HG02798 (cell line): ENCODE measurements around the gene NMS.
"Not testable (repeated sequence)": the region's sequence is repeated elsewhere in the genome, so short reads cannot be mapped to it uniquely, and the experiment has no call there.

Source experiments
- ATAC-seq: cut with Tn5 transposase; IDR thresholded peaks from one replicate; pipeline ENCODE4 v1.9.1; 2021; ENCODE audit warnings: mild to moderate bottlenecking; ENCODE audit not compliant: unreplicated experiment, poor library complexity

Gene NMS

GRCh38 chr2:100470182-100470581 is at the start of gene NMS:
Gene NMS, plus strand, starts transcription at chr2:100470482. Its CDS starts 7 bp downstream, at chr2:100470489.
- ATAC-seq, result no peak

- no peak for ATAC-seq
Measured at GRCh38 chr2:100422320-100423055, 47.8 kb upstream of the NMS start.

GRCh38 chr2:100423631-100424030 is 46.7 kb upstream of the NMS start:
- ATAC-seq, result no peak

GRCh38 chr2:100424277-100424875 is 45.9 kb upstream of the NMS start:
- ATAC-seq, result no peak

- ATAC-seq, result no peak
Measured at GRCh38 chr2:100425107-100425506, 45.2 kb upstream of the NMS start.

GRCh38 chr2:100425573-100426383 is 44.5 kb upstream of the NMS start:
- ATAC-seq, result no peak

- ATAC-seq, result no peak
Measured at GRCh38 chr2:100426384-100426720, 43.9 kb upstream of the NMS start.

GRCh38 chr2:100427111-100427510 is 43.2 kb upstream of the NMS start:
- no peak for ATAC-seq

- ATAC-seq, result peak; percentile 61
Measured at GRCh38 chr2:100427627-100428258, 42.5 kb upstream of the NMS start.

GRCh38 chr2:100429726-100430125 is 40.6 kb upstream of the NMS start:
- ATAC-seq, result no peak

GRCh38 chr2:100437751-100438150 is 32.5 kb upstream of the NMS start:
- ATAC-seq, result no peak

GRCh38 chr2:100446696-100447095 is 23.6 kb upstream of the NMS start:
- ATAC-seq, result no peak

- ATAC-seq, result no peak
Measured at GRCh38 chr2:100451092-100451491, 19.2 kb upstream of the NMS start.

- no peak for ATAC-seq
Measured at GRCh38 chr2:100451734-100452133, 18.5 kb upstream of the NMS start.

GRCh38 chr2:100453853-100454252 is 16.4 kb upstream of the NMS start:
- no peak for ATAC-seq

- ATAC-seq, result not testable (repeated sequence)
Measured at GRCh38 chr2:100456357-100456756, 13.9 kb upstream of the NMS start.

- ATAC-seq, result no peak
Measured at GRCh38 chr2:100460904-100461530, 9.3 kb upstream of the NMS start.

GRCh38 chr2:100470898-100471514 is 724 bp downstream of the NMS start:
- ATAC-seq, result no peak

GRCh38 chr2:100476606-100477005 is 6.3 kb downstream of the NMS start:
- ATAC-seq, result no peak

- ATAC-seq, result no peak
Measured at GRCh38 chr2:100482741-100483140, 12.5 kb downstream of the NMS start.
